GM18868 (cell line): ENCODE data around the gene MOV10.
A peak's percentile ranks its signal among the peaks of the same experiment; 100 is the strongest.
"Not testable (repeated sequence)": the region's sequence is repeated elsewhere in the genome, so short reads cannot be mapped to it uniquely, and the experiment has no call there.

Experiments
- ATAC-seq: cut with Tn5 transposase; IDR thresholded peaks from one replicate; pipeline ENCODE4 v1.9.1; 2021; ENCODE audit warnings: mild to moderate bottlenecking, moderate library complexity; ENCODE audit not compliant: unreplicated experiment

Gene MOV10

DNA sequence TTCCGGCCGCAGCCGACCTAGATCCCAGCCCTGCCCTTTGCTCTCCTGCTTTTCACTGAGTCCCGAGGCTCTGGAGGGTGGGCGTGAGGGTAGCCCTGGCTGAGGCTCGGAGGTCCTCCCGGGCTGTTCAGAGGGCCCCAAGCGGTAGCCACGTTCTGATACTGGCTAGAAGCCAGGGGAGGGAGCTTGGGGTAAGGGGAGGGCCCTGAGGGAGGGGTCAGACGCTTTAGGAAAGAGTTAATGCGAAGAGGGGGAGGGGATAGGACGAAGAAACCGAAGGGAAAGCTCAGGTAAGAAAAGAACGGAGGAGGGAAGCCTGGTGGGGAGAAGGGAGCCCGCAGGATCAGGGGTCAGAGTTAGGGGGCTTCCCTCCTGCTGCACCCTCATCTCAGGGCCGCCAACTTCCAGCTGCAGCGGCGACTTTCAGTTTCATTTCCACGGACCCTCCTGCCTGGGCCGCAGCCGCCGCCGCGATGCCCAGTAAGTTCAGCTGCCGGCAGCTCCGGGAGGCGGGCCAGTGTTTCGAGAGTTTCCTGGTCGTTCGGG is at the start of gene MOV10:
Gene MOV10 (plus strand): TSS at position 220 of the 546 bp plus-strand sequence. CDS start 254 bp downstream, at position 474.
- peak; percentile 78 for ATAC-seq

DNA sequence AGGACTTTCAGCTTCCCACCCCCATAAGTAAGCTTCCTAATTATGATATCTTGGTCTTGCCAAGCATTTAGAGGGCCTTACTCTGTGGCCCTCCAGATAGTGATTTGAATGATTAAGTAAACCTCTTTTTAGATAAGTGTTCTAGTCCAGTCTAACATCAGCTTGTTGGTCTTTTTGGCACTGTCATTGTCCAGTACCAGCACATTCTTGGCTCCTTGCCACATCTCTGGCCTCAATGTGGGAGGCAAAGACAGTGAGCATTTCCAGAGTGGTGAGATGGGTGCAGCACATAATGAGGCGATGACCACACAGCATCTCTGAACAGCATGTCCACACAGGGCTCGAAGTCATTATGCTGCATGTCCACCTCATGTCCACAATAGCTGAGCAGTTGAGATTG is 48.8 kb upstream of the MOV10 start:
- no peak for ATAC-seq

DNA sequence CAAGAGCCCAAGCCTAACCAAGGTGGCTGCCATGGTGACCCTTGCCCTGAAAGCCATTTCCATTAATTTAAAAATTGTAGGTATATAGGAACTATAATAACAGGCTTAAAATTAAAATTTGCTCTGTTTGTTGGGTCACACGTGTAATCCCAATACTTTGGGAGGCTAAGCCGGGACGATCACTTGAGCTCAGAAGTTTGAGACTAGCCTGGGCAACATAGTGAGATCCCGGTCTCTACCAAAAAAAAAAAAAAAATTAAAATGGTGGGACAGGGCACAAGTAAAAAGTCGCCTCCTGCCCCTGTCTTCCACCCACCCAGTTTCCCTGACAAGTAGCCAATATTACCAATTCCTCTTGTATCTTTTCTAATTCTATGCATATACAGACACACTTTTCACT is 48.3 kb upstream of the MOV10 start:
- ATAC-seq, result no peak

GRCh38 chr1:112626887-112627286 is 47.6 kb upstream of the MOV10 start:
- no peak for ATAC-seq

GRCh38 chr1:112628516-112628915 is 45.9 kb upstream of the MOV10 start:
- ATAC-seq, result no peak

GRCh38 chr1:112629256-112629655 is 45.2 kb upstream of the MOV10 start:
- no peak for ATAC-seq

GRCh38 chr1:112633628-112634027 is 40.8 kb upstream of the MOV10 start:
- ATAC-seq, result no peak

- ATAC-seq, result no peak
These were observed 40.1 kb upstream of the MOV10 start for GRCh38 chr1:112634367-112634766.

- no peak for ATAC-seq
These were observed 38.4 kb upstream of the MOV10 start for GRCh38 chr1:112636056-112636455.

GRCh38 chr1:112636597-112637253 is 37.7 kb upstream of the MOV10 start:
- ATAC-seq, result no peak

DNA sequence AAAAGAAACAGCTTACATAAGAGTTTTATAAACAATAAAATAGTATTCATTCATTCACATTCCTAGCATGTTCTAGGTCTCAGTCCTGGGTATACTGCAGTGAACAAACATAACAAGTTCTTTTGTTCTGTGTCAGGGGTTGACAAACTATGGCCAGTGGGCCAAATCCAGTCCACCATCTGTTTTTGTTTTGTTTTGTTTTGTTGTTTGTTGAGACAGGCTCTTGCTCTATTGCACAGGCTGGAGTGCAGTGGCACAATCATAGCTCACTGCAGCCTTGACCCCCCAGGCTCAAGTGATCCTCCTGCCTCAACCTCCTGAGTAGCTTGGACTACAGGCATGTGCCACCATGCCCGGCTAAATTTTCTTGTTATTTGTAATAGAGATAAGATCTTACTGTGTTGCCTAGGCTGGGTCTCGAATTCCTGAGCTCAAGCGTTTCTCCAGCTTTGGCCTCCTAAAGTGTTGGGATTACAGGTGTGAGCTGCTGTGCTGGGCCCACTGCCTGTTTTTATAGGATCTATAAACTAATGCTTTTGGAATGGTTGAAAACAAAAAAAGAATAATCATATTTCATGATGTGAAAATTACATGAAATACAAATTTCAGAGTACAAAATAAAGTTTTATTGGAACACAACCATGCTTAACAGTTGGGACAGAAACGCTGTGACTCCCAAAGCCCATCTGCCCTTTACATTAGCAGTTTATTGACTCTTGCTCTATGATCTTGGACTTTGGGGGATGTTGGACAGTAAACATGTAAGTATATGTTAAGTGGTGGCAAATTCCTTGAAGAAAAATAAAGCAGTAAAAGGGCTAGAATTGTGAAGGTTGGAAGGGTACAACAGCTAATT is 37.0 kb upstream of the MOV10 start:
- ATAC-seq, result no peak

DNA sequence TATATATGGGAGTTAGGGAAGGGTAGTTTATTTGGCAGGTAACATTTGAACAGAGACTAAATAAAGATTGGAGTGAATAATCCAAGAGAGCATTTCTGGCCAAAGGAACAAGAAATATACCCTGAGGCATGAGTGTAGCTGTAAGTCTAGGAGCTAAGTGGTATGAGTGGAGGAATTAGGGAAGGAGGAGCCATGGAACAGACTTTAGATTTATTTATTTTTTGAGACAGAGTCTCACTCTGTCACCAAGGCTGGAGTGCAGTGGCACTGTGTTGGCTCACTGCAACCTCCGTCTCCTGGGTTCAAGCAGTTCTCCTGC is 36.4 kb upstream of the MOV10 start:
- no peak for ATAC-seq

DNA sequence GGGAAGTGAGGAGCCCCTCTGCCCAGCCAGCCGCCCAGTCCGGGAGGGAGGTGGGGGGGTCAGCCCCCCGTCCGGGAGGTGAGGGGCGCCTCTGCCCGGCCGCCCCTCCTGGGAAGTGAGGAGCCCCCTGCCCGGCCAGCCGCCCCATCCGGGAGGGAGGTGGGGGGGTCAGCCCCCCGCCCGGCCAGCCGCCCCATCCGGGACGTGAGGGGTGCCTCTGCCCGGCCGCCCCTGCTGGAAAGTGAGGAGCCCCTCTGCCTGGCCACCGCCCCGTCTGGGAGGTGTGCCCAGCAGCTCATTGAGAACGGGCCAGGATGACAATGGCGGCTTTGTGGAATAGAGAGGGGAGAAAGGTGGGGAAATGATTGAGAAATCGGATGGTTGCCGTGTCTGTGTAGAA is 34.0 kb upstream of the MOV10 start:
- ATAC-seq, result not testable (repeated sequence)

DNA sequence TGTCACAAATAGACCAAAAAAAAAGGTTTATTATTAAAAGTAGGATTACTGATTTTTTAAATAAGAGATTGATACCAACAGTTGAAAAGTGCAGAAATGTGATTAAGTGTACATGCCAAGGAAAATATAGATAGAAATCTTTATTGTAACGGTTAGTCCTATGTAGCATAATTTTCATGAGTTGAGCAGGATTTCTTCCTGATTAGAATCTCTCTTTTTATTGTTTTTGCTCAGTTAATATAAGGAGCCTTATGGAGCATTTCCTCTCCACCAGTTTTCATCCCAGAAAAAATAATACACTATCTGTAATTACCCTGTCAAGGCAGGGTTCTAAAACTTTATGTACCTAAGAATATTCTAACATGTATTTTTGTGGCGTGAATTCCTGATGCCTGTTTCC is 31.4 kb upstream of the MOV10 start:
- no peak for ATAC-seq

GRCh38 chr1:112646225-112646624 is 28.2 kb upstream of the MOV10 start:
- no peak for ATAC-seq

GRCh38 chr1:112651205-112651604 is 23.3 kb upstream of the MOV10 start:
- no peak for ATAC-seq

GRCh38 chr1:112665857-112666256 is 8.6 kb upstream of the MOV10 start:
- no peak for ATAC-seq

GRCh38 chr1:112666946-112667345 is 7.5 kb upstream of the MOV10 start:
- no peak for ATAC-seq

DNA sequence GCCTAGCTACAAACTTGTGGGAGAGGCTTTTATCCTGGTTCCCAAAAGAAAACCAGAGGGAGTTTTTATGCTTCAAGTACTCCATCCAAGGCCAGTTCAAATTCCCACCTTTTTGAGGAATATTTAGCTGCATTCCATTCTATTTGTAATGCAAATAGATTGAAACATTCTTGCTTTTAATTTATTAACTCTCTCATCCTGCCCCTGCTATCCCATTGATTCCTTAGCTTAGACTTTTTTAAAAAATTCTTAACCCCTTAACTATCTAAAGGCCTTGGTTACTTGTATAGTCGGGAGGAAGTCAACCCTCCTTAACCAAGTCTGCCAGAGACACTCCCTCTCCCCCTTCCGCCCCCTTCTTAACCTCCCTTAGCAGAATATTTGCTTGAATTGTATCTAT is 2.5 kb upstream of the MOV10 start:
- no peak for ATAC-seq

DNA sequence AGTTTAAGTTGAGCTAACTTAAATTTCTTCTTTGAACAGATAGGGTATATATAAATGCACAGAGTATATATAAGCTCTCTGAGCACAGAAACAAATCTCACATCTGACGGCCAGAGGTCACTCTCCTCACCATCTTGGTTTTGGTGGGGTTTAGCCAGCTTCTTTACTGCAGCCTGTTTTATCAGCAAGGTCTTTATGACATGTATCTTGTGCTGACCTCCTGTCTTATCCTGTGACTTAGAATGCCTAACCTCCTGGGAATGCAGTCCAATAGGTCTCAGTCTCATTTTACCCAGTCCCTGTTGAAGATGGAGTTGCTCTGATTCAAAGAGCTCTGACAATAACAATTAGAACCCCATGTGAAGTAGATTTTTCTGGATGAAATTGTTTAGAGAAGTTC is 1.6 kb upstream of the MOV10 start:
- ATAC-seq, result no peak

DNA sequence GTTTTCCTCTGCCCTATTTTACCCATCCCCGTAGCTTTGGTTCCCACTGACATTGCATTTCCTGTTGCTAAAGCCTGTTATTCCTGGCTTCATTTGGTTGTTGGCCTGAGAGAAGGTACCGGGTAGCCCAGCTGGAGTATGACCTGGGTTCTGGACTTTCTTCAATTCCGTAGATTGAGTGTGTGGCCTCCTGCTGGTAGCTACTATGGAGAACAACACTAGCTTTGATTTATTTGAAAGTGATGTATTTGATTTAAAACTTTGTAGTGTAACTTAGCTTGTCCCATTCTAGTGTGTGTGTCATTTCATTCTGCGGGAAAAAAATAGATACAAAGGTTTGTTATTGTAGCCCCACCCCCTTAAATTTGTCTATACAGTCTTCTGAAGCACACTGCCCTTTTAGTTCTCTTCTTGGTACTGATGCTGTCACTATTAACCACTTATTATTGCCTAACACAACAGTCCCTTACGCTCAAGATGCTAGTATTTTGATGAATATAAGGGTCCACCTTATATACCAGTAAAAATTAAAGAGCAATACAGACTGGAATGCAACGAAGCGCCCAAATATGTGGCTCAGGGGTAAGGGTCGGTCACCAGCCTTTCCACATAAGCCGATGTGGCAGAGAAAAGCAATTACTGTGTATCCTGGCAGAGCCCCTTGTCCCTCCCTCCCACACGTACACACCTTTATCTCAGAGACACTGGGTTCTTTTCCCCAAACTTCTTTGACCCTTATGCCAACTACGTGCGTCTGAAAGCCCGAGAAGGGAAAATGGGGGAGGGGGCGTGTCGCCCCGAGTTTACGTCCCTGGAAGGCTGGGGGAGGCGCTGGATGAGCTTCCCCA is 643 bp upstream of the MOV10 start:
- ATAC-seq, result peak; percentile 7
